DMS153 (cell line): ENCODE measurements around the gene RCVRN.
"Not testable (repeated sequence)": the region's sequence is repeated elsewhere in the genome, so short reads cannot be mapped to it uniquely, and the experiment has no call there.

ENCODE experiments used
- DNase-seq: peaks from one replicate; lab custom pipeline; 2025; lab: John Stamatoyannopoulos, UW

RCVRN gene

GRCh38 chr17:9922012-9922848 lies 17.2 kb upstream of the RCVRN start:
- DNase-seq, result no peak

- not testable (repeated sequence) for DNase-seq
These were observed 16.1 kb upstream of the RCVRN start for GRCh38 chr17:9921216-9921615.

DNA sequence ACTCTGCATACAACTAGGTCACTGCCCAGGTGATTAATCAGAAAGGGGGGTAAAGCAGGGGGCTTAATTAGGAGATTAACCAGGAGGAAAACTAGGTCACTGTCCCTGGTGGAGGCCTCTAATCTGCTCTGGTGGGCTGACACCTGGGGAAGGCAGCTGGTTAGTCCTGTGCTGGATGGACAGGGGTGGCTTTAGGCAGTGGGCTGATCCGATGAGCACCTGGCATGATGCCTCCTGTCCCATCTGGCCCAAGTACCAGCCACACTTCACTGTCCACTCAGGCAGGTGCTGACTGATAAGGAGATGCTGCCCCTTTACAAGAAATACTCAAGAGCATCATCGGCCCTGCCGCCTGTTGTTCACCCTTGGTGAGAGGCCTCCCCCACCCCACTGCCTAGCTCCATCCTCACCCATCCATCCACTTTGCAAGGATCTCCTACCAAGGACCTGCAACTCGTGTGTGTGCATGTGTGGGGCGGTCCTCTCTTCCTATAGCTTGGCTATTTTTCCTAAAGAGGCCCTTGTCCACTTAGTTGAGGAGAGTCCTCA lies 13.8 kb upstream of the RCVRN start:
- DNase-seq, result no peak

DNA sequence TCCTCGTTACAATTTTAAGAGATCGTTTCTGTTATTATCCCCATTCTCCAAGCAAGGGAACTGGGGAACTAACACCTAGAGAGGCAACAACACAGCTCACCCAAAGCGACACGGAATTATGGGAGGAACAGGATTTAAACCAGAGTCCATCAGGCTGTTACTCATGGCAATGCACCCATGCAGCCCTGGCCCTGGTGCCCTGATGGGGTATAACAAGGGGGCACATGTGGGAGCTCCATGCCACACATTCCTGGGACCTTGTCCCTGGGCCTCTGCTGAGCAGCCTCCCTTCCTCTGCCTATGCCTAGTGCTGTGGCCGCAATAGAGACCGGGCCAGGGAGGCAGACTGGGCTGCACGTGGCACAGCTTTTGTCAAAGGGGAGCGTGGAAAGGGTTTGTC lies 13.3 kb upstream of the RCVRN start:
- no peak for DNase-seq

- DNase-seq, result no peak
These were observed 12.7 kb upstream of the RCVRN start for GRCh38 chr17:9917801-9918200.

GRCh38 chr17:9917131-9917530 lies 12.1 kb upstream of the RCVRN start:
- DNase-seq, result no peak

GRCh38 chr17:9916108-9916507 lies 11.0 kb upstream of the RCVRN start:
- no peak for DNase-seq

DNA sequence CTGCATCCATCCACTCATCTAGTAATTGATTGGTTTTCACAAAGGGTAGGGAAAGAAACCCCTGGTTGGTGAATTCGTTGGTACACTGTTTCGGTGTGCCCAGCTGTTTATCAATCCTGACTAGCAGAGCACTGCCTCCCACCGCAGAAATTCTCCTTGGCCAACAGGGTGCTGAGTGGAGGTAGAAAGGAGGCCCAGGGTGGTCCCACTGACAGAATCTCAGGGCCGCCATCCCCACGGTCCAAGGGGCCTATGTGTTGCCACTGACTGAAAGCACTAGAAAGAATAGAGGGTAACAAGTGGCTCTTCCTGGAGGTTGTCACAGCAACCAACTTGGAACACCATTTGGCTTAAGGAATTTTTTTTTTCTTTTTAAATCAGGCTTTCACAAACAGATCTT lies 8.4 kb upstream of the RCVRN start:
- DNase-seq, result no peak

DNA sequence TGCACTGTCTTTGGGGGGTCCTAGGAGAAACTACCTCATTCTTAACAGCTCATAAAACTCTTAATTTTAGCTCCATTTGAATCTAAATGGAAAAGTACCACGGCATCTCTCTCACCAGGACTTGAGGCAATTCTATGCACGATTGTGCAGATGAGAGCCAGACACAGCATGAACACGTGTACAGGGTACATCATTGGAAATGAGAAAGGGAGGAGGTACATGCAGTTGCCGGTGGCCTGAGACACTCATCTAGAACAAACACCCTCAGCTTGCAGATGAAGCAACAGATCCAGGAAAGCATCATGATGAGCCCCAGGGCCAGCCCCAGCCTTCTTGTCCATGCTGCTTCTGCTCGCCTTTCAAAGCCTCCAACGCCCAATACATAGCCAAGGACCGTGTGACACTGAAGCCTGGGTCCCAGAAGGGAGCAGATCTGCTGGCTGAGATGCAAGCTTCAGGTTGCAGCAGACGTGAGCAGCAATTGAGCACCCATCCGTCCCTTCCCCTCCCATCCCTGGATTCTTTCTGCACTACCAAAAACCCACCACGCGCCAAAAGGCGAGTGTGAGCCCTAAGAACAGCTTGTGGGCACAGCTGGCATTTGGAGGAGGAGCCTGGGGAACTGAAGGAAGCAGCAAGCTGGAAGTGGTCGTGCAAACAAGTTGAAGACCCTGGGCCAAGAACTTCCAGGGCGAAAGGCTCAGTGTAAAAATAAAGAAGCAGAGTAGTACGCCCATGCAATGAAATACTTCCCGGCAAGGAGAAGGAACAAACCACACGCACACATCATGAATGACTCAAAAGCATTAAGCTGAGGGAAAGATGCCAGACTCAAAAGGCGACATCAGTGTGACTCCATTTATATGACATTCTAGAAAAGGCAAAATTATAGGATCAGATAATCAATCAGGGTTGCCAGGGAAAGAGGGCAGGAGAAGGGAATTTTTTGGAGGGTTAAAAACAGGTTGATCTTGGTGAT lies 7.3 kb upstream of the RCVRN start:
- no peak for DNase-seq

GRCh38 chr17:9911089-9911488 lies 6.0 kb upstream of the RCVRN start:
- no peak for DNase-seq

DNA sequence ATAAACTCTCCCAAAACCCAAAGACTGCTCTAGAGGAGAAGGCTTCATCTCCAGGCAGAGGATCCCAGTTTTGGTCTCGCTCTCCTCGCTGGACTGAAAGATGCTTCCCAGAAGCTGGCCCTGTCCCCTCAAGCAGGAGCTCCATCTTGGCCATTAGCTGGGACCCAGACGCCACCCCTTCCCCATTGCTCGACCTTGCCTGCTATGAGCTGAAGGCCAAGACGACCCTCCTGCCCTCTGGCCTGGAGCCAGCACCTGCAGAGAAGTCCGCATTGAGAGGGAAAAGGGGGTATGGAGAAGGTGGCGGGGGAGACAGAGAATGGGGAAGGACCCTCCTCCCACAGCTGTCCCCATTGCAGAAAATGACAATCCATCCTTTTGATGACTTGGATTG lies 3.6 kb upstream of the RCVRN start:
- no peak for DNase-seq

DNA sequence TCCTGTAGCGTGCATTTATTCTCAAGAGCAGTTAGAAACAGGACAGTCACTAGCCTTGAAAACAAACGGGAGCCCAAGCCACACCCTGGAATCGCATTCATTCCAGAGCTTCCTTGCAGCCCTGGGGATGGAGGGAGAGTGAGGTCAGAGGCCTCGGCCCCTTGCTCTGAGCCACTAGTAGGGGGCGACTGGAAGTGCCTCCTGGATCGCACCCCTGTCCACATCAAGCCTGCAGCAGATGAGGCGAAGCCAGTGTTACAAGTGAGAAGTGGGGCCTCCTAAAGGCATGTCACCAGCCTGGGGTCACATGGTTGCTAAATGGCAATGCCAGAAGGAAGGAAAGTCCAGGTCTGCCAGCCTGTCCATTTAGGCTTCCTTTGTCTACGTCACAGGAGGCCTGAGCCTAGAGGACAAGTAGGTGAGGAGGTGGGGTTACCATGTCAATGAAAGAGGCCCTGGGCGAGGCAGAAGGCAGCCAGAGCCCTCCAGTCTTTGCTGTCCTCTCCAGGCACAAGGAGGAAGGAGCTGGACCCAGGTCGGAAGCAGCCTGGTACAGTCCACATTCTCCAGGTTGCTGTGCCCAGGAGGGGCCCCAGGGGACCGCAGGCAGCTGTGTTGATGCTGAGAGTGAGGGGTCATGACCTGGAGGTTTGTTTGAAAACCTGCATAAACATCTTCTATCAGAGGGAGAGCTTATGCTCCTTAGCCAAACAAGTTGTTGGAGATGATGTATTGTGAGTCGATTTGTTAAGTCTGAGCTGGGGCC lies 3.0 kb upstream of the RCVRN start:
- no peak for DNase-seq

- DNase-seq, result no peak
These were observed 2.1 kb upstream of the RCVRN start for GRCh38 chr17:9907131-9907530.

DNA sequence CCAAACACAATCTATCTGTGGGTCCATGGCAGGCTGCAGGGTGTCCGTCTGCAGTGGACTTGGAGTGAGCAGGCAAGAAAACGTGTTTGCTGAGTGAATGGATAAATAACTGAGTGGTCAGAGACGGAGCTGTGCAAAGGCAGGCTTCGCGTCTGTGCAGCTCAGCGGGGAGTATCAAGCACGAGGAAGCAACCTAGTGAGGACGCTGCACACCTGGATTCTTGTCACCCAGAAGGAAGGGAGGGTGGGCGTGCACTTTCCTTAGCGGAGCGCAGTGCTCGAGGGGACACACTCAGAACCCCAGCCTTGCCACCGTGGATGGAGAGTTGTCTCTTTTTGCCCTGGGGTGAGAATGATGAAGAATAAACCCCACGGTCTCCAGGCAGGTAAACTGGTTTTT lies 1.5 kb upstream of the RCVRN start:
- DNase-seq, result no peak

DNA sequence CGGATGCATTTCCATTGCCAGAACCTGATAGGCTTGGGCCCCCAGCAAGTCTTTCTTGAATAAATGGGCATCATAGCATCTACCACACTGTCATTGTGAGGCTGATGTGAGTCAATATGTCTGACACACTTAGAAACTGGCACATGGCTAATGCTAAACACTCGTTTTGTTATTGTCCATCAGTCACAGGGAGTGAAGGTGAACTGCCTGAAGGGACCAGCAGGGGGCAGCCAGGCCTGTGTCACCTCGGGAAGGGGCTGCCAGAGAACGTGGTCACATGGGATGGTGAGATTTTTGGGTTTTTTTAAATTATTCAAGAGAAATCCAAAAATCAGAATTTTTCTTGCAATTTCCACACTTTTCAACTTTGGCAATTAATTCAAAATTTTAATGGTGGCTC lies 831 bp upstream of the RCVRN start:
- DNase-seq, result no peak

DNA sequence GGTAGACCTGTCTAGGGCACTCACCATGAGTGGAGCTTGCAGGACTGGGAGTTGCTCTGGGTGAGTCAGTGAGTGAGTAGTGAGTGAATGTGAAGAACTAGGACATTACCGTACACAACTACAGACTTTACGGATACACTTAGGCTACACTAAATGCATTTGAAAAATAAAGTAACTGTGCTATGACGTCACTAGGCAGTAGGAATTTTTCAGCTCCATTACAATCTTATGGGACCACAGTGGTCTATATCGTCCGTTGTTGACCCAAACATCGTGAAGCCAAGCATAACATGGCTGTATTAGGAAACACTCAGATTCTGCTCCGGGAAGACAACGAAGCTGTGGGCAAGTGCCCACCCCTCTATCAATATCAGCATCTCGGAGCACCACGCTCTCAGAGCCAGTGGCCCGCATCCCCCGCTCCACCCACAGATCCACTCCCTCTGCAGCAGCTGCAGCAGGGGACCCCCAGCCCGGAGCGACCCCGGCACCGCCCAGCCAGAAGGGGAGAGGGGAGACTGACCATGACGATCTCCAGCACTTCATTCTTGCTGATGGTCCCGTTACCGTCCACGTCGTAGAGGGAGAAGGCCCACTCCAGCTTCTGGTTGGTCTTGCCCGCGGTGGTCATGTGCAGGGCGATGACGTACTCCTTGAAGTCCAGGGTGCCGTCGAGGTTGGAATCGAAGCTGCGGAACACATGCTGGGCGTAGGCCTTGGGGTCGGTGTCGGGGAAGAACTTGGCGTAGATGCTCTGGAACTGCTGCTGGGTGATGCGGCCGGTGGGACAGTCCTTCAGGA lies 594 bp downstream of the RCVRN start:
- DNase-seq, result no peak

GRCh38 chr17:9902120-9902519 lies 3.0 kb downstream of the RCVRN start:
- DNase-seq, result no peak

- no peak for DNase-seq
These were observed 4.3 kb downstream of the RCVRN start for GRCh38 chr17:9900784-9901183.

DNA sequence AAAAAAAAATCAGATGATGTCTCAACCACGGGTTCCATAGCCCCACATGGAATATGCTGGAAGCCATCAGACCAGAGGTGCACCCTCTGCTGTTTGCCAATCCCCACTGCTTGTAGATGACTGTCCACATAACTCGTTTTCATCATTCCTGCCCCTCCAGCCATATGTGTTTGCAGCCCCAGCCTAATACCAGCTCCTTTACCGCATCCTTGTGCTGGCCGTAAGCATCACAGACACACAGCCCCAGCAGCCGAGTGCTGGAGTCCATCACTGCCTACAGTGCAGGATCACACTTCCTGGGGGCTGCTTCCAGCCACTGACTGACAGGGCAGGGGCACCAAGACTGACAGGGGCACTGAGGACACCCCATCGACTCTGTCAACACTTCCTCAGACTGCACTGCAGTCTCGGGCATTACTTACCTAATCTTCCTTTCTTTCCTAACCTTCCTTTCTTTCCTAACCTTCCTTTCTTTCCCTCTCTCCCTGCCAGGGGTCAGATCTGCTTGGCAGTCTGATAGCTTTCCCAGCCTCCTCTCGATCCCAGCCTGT lies 5.0 kb downstream of the RCVRN start:
- DNase-seq, result no peak

GRCh38 chr17:9899280-9900043 lies 5.6 kb downstream of the RCVRN start:
- DNase-seq, result no peak
